Suprapubic skin (tissue), 4 donors: Measurements from ENCODE around the gene EXOC2. TPM values are rescaled to one million over a fixed set of nuclear protein-coding genes. Genes with fewer than 3 reads are reported as not detected.

Experiments used
- DNase-seq, 2 donors: peaks; one replicate each; pipeline ENCODE4 v3.0.0-alpha.2; 2019; ENCODE audit warnings: low spot score in 2 of 2
- H3K27ac ChIP-seq: fragments of 200-600 bp; sonication (generic); one replicate; pipeline ENCODE4 v1.5.1; 2019
- H3K27me3 ChIP-seq: fragments of 200-600 bp; sonication (generic); one replicate; pipeline ENCODE4 v1.5.1; 2019
- H3K36me3 ChIP-seq: fragments of 200-600 bp; sonication (generic); one replicate; pipeline ENCODE4 v1.5.1; 2019
- H3K4me1 ChIP-seq: fragments of 200-600 bp; sonication (generic); one replicate; pipeline ENCODE4 v1.5.1; 2019
- H3K4me3 ChIP-seq: fragments of 200-600 bp; sonication (generic); one replicate; pipeline ENCODE4 v1.5.1; 2019; ENCODE audit warnings: mild to moderate bottlenecking
- H3K9me3 ChIP-seq: fragments of 200-600 bp; sonication (generic); one replicate; pipeline ENCODE4 v1.5.1; 2019
- EP300 ChIP-seq: sonication (generic); formaldehyde crosslinking; IDR thresholded peaks from one replicate; pipeline ENCODE4 v1.6.1; 2017; ENCODE audit warnings: antibody characterized with exemption
- POLR2A ChIP-seq, 2 donors: fragments of 450-650 bp; IDR thresholded peaks; one replicate each; pipeline ENCODE4 v1.6.1; 2017; ENCODE audit warnings: antibody characterized with exemption in 2 of 2, mild to moderate bottlenecking in 2 of 2, moderate library complexity in 2 of 2
- POLR2AphosphoS5 ChIP-seq, 3 donors: sonication (generic); formaldehyde crosslinking; IDR thresholded peaks; one replicate each; pipeline ENCODE4 v1.6.1; 2017; ENCODE audit warnings: antibody characterized with exemption in 3 of 3
- WGBS: methylation state at CpG from one replicate; pipeline ENCODE4 v1.1.5; 2018; 5-methylcytosine and 5-hydroxymethylcytosine counted together
- total RNA-seq, 4 donors: library from RNA; depleted of rRNA; stranded (reverse); fragments of >200 nt; gene quantifications; one replicate each; pipeline ENCODE4 v1.1.0, GENCODE V29; 2016
- TF ChIP-seq, protein P1 (sequence below), 2 donors: fragments of 200-600 bp in 1 of 2; fragments of 450-650 bp in 1 of 2; sonication (generic) in 1 of 2; IDR thresholded peaks; one replicate each; pipeline ENCODE4 v1.5.1; 2016 to 2019; ENCODE audit warnings: antibody characterized with exemption in 2 of 2, mild to moderate bottlenecking in 1 of 2, moderate library complexity in 1 of 2

EXOC2 gene
- total RNA-seq, 4 donors from 2014 or later = 17.7 to 28.1 (median 20.3) TPM

DNA sequence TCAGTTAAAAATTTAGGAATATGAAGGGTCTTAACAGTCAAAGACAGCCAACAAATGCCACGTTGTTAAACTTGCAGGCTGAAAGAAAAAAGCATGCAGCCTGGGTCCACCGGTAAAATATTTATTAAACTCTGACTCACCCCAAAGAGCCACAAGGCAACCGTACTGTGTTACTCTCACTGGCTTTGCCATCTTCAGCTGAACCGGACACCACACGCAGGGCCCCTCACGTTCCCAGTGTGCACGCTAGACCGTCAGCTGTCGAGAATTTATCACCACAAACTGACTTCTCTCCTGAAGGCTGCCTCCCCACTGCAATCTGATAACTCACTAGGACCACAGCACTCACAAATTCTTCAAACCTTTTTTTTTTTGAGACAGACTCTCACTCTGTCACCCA lies 66.7 kb downstream of the EXOC2 start:
- no peaks in the 10 kb centered on the region for H3K9me3 ChIP-seq

DNA sequence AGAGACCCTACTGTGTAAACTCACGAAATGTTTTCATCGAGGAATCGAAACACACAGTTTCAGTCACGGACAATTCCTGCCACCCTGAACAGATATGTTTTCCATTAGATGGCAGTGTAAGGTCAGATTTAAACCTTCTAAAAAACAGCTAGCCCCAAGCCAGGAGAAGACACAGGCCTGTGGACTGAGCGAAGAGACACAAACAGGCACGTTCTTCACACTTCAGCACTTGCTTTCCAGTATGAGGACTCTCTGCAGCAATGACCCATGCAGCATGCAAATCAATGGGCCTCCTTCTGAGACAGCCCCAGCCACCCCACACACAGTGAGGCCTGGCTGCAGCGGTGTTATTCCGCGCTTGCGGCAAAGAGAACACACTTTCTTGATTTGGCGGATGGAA lies 68.0 kb downstream of the EXOC2 start:
- Histone ChIP-seq H3K27me3 (no peaks in the 10 kb centered on the region), H3K27ac (no peak overlapping the region), H3K4me1 (no peaks in the 10 kb centered on the region), H3K4me3 (no peak overlapping the region), H3K9me3 (no peaks in the 10 kb centered on the region), H3K36me3 (peaks cover 12% of the 10 kb centered on the region)
- WGBS = 93% methylated on average over 10 of the region's 11 CpGs
- no peak for DNase-seq
- TF ChIP-seq POLR2AphosphoS5 (IDR thresholded peaks at IDR 0.05) = no peak

More for the DNA sequence above, 66.7 kb downstream of the EXOC2 start:
- Histone ChIP-seq H3K27ac (no peak overlapping the region), H3K27me3 (no peaks in the 10 kb centered on the region), H3K36me3 (peaks cover 4% of the 10 kb centered on the region), H3K4me3 (no peak overlapping the region), H3K4me1 (no peaks in the 10 kb centered on the region)
- TF ChIP-seq POLR2A (IDR thresholded peaks at IDR 0.05) = no peak
- no peak for TF ChIP-seq EP300
- TF ChIP-seq, protein P1, sequence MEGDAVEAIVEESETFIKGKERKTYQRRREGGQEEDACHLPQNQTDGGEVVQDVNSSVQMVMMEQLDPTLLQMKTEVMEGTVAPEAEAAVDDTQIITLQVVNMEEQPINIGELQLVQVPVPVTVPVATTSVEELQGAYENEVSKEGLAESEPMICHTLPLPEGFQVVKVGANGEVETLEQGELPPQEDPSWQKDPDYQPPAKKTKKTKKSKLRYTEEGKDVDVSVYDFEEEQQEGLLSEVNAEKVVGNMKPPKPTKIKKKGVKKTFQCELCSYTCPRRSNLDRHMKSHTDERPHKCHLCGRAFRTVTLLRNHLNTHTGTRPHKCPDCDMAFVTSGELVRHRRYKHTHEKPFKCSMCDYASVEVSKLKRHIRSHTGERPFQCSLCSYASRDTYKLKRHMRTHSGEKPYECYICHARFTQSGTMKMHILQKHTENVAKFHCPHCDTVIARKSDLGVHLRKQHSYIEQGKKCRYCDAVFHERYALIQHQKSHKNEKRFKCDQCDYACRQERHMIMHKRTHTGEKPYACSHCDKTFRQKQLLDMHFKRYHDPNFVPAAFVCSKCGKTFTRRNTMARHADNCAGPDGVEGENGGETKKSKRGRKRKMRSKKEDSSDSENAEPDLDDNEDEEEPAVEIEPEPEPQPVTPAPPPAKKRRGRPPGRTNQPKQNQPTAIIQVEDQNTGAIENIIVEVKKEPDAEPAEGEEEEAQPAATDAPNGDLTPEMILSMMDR (IDR thresholded peaks at IDR 0.05) = no peak
- no peak for TF ChIP-seq POLR2AphosphoS5 (IDR thresholded peaks at IDR 0.05)
- no peak for DNase-seq
- 79% methylated on average over 9 of the region's 9 CpGs for WGBS

DNA sequence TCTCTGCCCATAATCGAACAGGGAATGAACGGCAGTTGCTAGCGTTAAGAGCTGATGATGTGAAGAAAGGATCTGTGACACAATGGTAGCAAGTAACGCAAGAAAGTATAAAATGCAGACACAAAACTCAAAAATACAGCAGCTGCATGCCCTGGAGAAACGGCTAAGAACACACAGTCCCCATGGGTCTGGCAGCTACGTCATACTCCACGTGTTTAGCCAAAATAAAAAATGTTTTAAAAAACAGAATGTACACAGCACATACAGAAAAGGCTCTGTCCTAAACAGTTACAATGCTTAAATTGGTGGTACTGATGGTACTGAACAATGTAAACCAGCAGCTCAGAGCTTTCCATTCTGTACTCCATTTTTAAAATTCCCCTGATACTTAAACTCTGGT lies 70.5 kb downstream of the EXOC2 start:
- 92% methylated on average over 7 of the region's 7 CpGs for WGBS
- Histone ChIP-seq H3K4me3 (no peak overlapping the region), H3K27ac (no peak overlapping the region), H3K36me3 (peaks cover 12% of the 10 kb centered on the region), H3K4me1 (no peaks in the 10 kb centered on the region), H3K27me3 (no peaks in the 10 kb centered on the region), H3K9me3 (no peaks in the 10 kb centered on the region)
- DNase-seq = no peak
- TF ChIP-seq POLR2A (IDR thresholded peaks at IDR 0.05) = no peak
- TF ChIP-seq EP300 = no peak
- TF ChIP-seq, protein P1 (IDR thresholded peaks at IDR 0.05) = no peak
- TF ChIP-seq POLR2AphosphoS5 (IDR thresholded peaks at IDR 0.05) = no peak

GRCh38 chr6:621931-622330 lies 71.0 kb downstream of the EXOC2 start:
- DNase-seq = no peak
- Histone ChIP-seq H3K9me3 (no peaks in the 10 kb centered on the region), H3K4me3 (no peak overlapping the region), H3K4me1 (peaks cover 3% of the 10 kb centered on the region), H3K27me3 (no peaks in the 10 kb centered on the region), H3K36me3 (peaks cover 12% of the 10 kb centered on the region), H3K27ac (no peak overlapping the region)
- 92% methylated on average over 9 of the region's 9 CpGs for WGBS
- TF ChIP-seq, protein P1 (IDR thresholded peaks at IDR 0.05) = no peak
- TF ChIP-seq POLR2AphosphoS5 (IDR thresholded peaks at IDR 0.05) (no peak), EP300 (no peak), POLR2A (IDR thresholded peaks at IDR 0.05) (no peak)

GRCh38 chr6:620950-621349 lies 72.0 kb downstream of the EXOC2 start:
- Histone ChIP-seq H3K27ac (no peak overlapping the region), H3K9me3 (no peaks in the 10 kb centered on the region), H3K4me1 (peaks cover 6% of the 10 kb centered on the region), H3K27me3 (no peaks in the 10 kb centered on the region), H3K36me3 (peaks cover 12% of the 10 kb centered on the region), H3K4me3 (no peak overlapping the region)
- DNase-seq = no peak
- TF ChIP-seq, protein P1 (IDR thresholded peaks at IDR 0.05) = no peak
- no peak for TF ChIP-seq POLR2AphosphoS5 (IDR thresholded peaks at IDR 0.05)
- no peak for TF ChIP-seq POLR2A (IDR thresholded peaks at IDR 0.05)
- TF ChIP-seq EP300 = no peak
- WGBS = 92% methylated on average over 4 of the region's 4 CpGs

GRCh38 chr6:620166-620565 lies 72.8 kb downstream of the EXOC2 start:
- Histone ChIP-seq H3K36me3 (peaks cover 16% of the 10 kb centered on the region), H3K4me3 (no peak overlapping the region), H3K4me1 (peaks cover 6% of the 10 kb centered on the region), H3K27ac (no peak overlapping the region), H3K27me3 (no peaks in the 10 kb centered on the region), H3K9me3 (no peaks in the 10 kb centered on the region)
- WGBS = 94% methylated on average over 11 of the region's 11 CpGs
- TF ChIP-seq POLR2AphosphoS5 (IDR thresholded peaks at IDR 0.05) (no peak), POLR2A (IDR thresholded peaks at IDR 0.05) (no peak), EP300 (no peak)
- TF ChIP-seq, protein P1 (IDR thresholded peaks at IDR 0.05) = no peak
- no peak for DNase-seq
